SK-N-SH treated with all-trans-retinoic acid at 6 μM for 48 hours (cell line): ENCODE data around the gene DLG2.

Experiments used
- ATAC-seq: fragments of 200-7000 bp; cut with Tn5 transposase; 3 replicates; pipeline ENCODE4 v1.9.1; 2020; ENCODE audit warnings: mild to moderate bottlenecking, moderate library complexity
- ARNTL ChIP-seq: fragments of 450-650 bp; formaldehyde crosslinking; IDR thresholded peaks from 2 replicates; pipeline ENCODE4 v1.5.0; 2020; ENCODE audit warnings: low read depth, mild to moderate bottlenecking, moderate library complexity, borderline replicate concordance
- CSDC2 ChIP-seq: fragments of 250-450 bp; sonication (Bioruptor Pico); IDR thresholded peaks from 2 replicates; pipeline ENCODE4 v1.5.0; 2020; ENCODE audit warnings: mild to moderate bottlenecking, moderate library complexity
- ESRRG ChIP-seq: fragments of 250-450 bp; sonication (Bioruptor Pico); IDR thresholded peaks from 2 replicates; pipeline ENCODE4 v1.6.1; 2021; ENCODE audit warnings: mild to moderate bottlenecking
- ISL1 ChIP-seq: fragments of 250-450 bp; sonication (Bioruptor Pico); IDR thresholded peaks from 2 replicates; pipeline ENCODE4 v2.1.2; 2022; ENCODE audit warnings: mild to moderate bottlenecking, moderate library complexity
- OSR1 ChIP-seq: fragments of 250-450 bp; sonication (Bioruptor Pico); IDR thresholded peaks from 2 replicates; pipeline ENCODE4 v1.8.0; 2022; ENCODE audit warnings: moderate library complexity, mild to moderate bottlenecking, inconsistent platforms
- PATZ1 ChIP-seq: fragments of 250-450 bp; sonication (Bioruptor Pico); IDR thresholded peaks from 2 replicates; pipeline ENCODE4 v1.8.0; 2020; ENCODE audit warnings: mild to moderate bottlenecking, moderate library complexity, borderline replicate concordance
- POU6F1 ChIP-seq: fragments of 250-450 bp; sonication (Bioruptor Pico); IDR thresholded peaks from 2 replicates; pipeline ENCODE4 v1.8.0; 2021; ENCODE audit warnings: low read depth, mild to moderate bottlenecking, moderate library complexity, borderline replicate concordance
- PPARA ChIP-seq: fragments of 250-450 bp; sonication (Bioruptor Pico); IDR thresholded peaks from 2 replicates; pipeline ENCODE4 v1.5.0; 2020; ENCODE audit warnings: mild to moderate bottlenecking, borderline replicate concordance
- RARB ChIP-seq: fragments of 250-450 bp; sonication (Bioruptor Pico); IDR thresholded peaks from 2 replicates; pipeline ENCODE4 v1.8.0; 2021; ENCODE audit warnings: mild to moderate bottlenecking, moderate library complexity
- TCF4 ChIP-seq: fragments of 250-450 bp; sonication (Bioruptor Pico); IDR thresholded peaks from 2 replicates; pipeline ENCODE4 v1.8.0; 2021; ENCODE audit warnings: mild to moderate bottlenecking, moderate library complexity, borderline replicate concordance
- TOX ChIP-seq: fragments of 250-450 bp; sonication (Bioruptor Pico); IDR thresholded peaks from 2 replicates; pipeline ENCODE4 v1.8.0; 2021; ENCODE audit warnings: mild to moderate bottlenecking, moderate library complexity, borderline replicate concordance
- ZFP3 ChIP-seq: fragments of 250-450 bp; sonication (Bioruptor Pico); IDR thresholded peaks from 2 replicates; pipeline ENCODE4 v1.5.0; 2020; ENCODE audit warnings: mild to moderate bottlenecking, moderate library complexity
- ZFP30 ChIP-seq: fragments of 450-650 bp; formaldehyde crosslinking; IDR thresholded peaks from 2 replicates; pipeline ENCODE4 v1.5.0; 2022; ENCODE audit warnings: mild to moderate bottlenecking, moderate library complexity
- ZNF565 ChIP-seq: fragments of 450-650 bp; formaldehyde crosslinking; conservative IDR thresholded peaks from 2 replicates; pipeline ENCODE4 v1.5.0; 2020; ENCODE audit warnings: low read depth, mild to moderate bottlenecking, moderate library complexity
- ZNF8 ChIP-seq: fragments of 450-650 bp; formaldehyde crosslinking; IDR thresholded peaks from 2 replicates; pipeline ENCODE4 v1.5.0; 2020; ENCODE audit warnings: mild to moderate bottlenecking, moderate library complexity

The DLG2 gene

GRCh38 chr11:83764643-83765042 is 1862.5 kb downstream of the DLG2 start (continued):
- TF ChIP-seq TOX (CRISPR knock-in tag): no peak
- TF ChIP-seq, all 23 proteins: peak for 0

GRCh38 chr11:83760932-83761331 is 1866.2 kb downstream of the DLG2 start:
- TF ChIP-seq POU6F1 (CRISPR knock-in tag) (no peak), RARB (CRISPR knock-in tag) (no peak), PPARA (CRISPR knock-in tag) (no peak), ZNF565 (CRISPR knock-in tag) (no peak), CSDC2 (no peak), ZFP3 (CRISPR knock-in tag) (no peak), PATZ1 (CRISPR knock-in tag) (no peak), ARNTL (CRISPR knock-in tag) (no peak), ZNF8 (CRISPR knock-in tag) (no peak)
- no peak for ATAC-seq

GRCh38 chr11:83759148-83759547 is 1868.0 kb downstream of the DLG2 start:
- no peak for ATAC-seq
- no peak for TF ChIP-seq TCF4 (CRISPR knock-in tag)
- no peak for TF ChIP-seq ZFP30 (CRISPR knock-in tag)
- no peak for TF ChIP-seq CSDC2
- no peak for TF ChIP-seq PATZ1 (CRISPR knock-in tag)

GRCh38 chr11:83751041-83751440 is 1876.1 kb downstream of the DLG2 start:
- no peak for ATAC-seq
- TF ChIP-seq POU6F1 (CRISPR knock-in tag): no peak

- no peak for ATAC-seq
- TF ChIP-seq ARNTL (CRISPR knock-in tag) (no peak), ESRRG (CRISPR knock-in tag) (no peak), POU6F1 (CRISPR knock-in tag) (no peak)
Observed at GRCh38 chr11:83746921-83747585, 1880.1 kb downstream of the DLG2 start.

GRCh38 chr11:83744620-83745192 is 1882.4 kb downstream of the DLG2 start:
- ATAC-seq: no peak
- TF ChIP-seq CSDC2: no peak
- peak; percentile 27; the same call in 1 of the 2 replicates for TF ChIP-seq ISL1 (CRISPR knock-in tag)
- TF ChIP-seq OSR1 (CRISPR knock-in tag): no peak
- no peak for TF ChIP-seq ZNF8 (CRISPR knock-in tag)
- TF ChIP-seq ZFP3 (CRISPR knock-in tag): no peak
